PFSK-1 (cell line): ENCODE results near the gene POLE2.

Experiments used
- FOXP2 ChIP-seq: optimal IDR thresholded peaks from 2 replicates; pipeline ENCODE3; 2011; ENCODE audit warnings: borderline replicate concordance, control low read depth, inconsistent platforms; ENCODE audit not compliant: insufficient read depth; ENCODE audit errors: extremely low read length, extremely low read depth
- POLR2AphosphoS5 ChIP-seq: IDR thresholded peaks from 2 replicates; pipeline ENCODE4 v1.6.1; 2012; ENCODE audit warnings: low read depth, mild to moderate bottlenecking, control low read depth, low read length, moderate library complexity
- SIN3A ChIP-seq: IDR thresholded peaks from 2 replicates; pipeline ENCODE4 v1.6.1; 2012; ENCODE audit warnings: mild to moderate bottlenecking, low read length, moderate library complexity, borderline replicate concordance; ENCODE audit not compliant: insufficient read depth
- TAF1 ChIP-seq: IDR thresholded peaks from 2 replicates; pipeline ENCODE4 v1.6.1; 2012; ENCODE audit warnings: low read length, control low read depth, borderline replicate concordance; ENCODE audit not compliant: insufficient read depth
- TF ChIP-seq, protein P1 (sequence below), 2 experiments: IDR thresholded peaks; 2 replicates each; pipeline versions ENCODE4 v1.6.1 to v1.8.0; 2011 to 2012; ENCODE audit warnings: low read depth in 2 of 2, low read length in 2 of 2, control low read depth in 1 of 2, inconsistent platforms in 1 of 2, mild to moderate bottlenecking in 1 of 2, moderate library complexity in 1 of 2; ENCODE audit not compliant: insufficient read depth in 1 of 2

GRCh38 chr14:49623941-49624839 is 63.8 kb downstream of the POLE2 start:
- TF ChIP-seq SIN3A (no peak), POLR2AphosphoS5 (no peak), TAF1 (no peak), FOXP2 (no peak)
- TF ChIP-seq, protein P1, sequence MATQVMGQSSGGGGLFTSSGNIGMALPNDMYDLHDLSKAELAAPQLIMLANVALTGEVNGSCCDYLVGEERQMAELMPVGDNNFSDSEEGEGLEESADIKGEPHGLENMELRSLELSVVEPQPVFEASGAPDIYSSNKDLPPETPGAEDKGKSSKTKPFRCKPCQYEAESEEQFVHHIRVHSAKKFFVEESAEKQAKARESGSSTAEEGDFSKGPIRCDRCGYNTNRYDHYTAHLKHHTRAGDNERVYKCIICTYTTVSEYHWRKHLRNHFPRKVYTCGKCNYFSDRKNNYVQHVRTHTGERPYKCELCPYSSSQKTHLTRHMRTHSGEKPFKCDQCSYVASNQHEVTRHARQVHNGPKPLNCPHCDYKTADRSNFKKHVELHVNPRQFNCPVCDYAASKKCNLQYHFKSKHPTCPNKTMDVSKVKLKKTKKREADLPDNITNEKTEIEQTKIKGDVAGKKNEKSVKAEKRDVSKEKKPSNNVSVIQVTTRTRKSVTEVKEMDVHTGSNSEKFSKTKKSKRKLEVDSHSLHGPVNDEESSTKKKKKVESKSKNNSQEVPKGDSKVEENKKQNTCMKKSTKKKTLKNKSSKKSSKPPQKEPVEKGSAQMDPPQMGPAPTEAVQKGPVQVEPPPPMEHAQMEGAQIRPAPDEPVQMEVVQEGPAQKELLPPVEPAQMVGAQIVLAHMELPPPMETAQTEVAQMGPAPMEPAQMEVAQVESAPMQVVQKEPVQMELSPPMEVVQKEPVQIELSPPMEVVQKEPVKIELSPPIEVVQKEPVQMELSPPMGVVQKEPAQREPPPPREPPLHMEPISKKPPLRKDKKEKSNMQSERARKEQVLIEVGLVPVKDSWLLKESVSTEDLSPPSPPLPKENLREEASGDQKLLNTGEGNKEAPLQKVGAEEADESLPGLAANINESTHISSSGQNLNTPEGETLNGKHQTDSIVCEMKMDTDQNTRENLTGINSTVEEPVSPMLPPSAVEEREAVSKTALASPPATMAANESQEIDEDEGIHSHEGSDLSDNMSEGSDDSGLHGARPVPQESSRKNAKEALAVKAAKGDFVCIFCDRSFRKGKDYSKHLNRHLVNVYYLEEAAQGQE (IDR thresholded peaks at IDR 0.05; ENCODE audit: insufficient read depth in 1 of 2, low read depth in 2 of 2, low read length in 2 of 2), result no peak
